ENCODE measurements around the gene STK32A.

GRCh38 chr5:147223343-147223742 lies 11.5 kb upstream of the STK32A start:
- TF ChIP-seq CTCF (IDR thresholded peaks at IDR 0.05) (no peak), POLR2A (IDR thresholded peaks at IDR 0.05) (no peak)

Data from thyroid gland (tissue), 4 donors.